ENCODE measurements around the gene ORM2.
A peak's percentile ranks its signal among the peaks of the same experiment; 100 is the strongest.
"Not testable (repeated sequence)": the region's sequence is repeated elsewhere in the genome, so short reads cannot be mapped to it uniquely, and the experiment has no call there.

Gene ORM2

DNA sequence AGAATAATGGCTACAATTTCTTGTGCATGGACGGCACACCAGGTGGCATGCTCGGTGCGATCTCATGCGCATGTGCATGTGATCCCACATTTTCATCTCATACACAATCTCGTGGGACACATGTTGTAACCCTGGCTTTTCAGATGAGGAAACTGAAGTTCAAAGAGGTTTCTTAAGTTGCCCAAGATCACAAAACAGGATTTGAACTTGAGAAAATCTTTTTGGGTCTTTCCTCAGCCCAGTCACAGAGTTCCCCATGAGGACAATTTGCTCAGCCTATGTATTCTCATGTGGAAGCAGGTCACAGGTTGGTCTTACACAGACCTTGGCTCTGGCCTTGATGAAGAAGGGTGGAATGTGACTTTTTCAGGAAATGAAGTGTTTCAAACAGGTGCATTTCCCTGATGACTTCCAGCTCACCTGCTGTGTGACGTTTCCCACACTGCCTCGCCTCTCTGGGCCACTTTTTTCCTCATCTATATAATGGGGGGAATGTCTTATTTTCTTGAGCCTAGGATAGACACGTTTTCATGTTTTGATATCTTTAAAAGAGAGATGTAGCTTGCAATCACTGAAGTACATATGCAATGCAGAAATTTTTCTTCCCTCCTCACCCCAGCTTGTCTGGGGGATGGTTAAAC lies 13.8 kb upstream of the ORM2 start:
- no peak overlapping the region for H3K4me3 ChIP-seq (ENCODE audit: low read length)
- TF ChIP-seq, protein P1, sequence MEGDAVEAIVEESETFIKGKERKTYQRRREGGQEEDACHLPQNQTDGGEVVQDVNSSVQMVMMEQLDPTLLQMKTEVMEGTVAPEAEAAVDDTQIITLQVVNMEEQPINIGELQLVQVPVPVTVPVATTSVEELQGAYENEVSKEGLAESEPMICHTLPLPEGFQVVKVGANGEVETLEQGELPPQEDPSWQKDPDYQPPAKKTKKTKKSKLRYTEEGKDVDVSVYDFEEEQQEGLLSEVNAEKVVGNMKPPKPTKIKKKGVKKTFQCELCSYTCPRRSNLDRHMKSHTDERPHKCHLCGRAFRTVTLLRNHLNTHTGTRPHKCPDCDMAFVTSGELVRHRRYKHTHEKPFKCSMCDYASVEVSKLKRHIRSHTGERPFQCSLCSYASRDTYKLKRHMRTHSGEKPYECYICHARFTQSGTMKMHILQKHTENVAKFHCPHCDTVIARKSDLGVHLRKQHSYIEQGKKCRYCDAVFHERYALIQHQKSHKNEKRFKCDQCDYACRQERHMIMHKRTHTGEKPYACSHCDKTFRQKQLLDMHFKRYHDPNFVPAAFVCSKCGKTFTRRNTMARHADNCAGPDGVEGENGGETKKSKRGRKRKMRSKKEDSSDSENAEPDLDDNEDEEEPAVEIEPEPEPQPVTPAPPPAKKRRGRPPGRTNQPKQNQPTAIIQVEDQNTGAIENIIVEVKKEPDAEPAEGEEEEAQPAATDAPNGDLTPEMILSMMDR (IDR thresholded peaks at IDR 0.05; ENCODE audit: insufficient read depth, low read depth, low read length, missing control alignments): no peak
- no peak for DNase-seq (ENCODE audit: low read depth)

DNA sequence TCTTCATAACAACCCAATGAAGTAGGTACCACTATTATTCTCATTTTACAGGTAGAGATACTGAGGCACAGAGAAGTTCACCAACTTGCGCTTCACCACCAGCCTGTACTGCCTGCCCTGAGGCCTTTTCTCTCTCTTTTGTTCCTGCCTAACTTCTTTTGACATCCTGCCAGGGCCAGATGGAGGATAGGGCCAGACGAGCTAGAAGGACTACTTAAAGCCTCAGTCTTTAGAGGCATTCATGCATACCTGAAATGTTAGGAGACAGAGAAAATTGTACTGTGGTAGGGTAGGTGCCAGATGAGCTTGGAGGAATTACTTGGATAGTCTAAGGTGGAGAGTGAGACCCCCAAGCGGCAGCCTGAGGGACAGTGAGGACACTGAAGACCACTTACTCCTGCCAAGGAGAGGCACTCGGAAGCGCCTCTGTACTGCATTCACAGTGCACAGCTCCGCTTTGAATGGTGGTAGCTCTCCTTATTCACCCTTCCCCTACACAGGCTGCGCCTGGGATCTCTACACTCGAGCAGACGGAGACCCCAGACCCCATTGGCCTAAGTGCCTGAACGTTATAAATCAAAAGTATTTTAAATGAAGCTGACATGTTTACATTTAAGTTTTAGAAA lies 13.0 kb upstream of the ORM2 start:
- no peak for DNase-seq (ENCODE audit: low read depth)
- H3K4me3 ChIP-seq (ENCODE audit: low read length): no peak overlapping the region
- TF ChIP-seq, protein P1 (IDR thresholded peaks at IDR 0.05; ENCODE audit: insufficient read depth, low read depth, low read length, missing control alignments): no peak

DNA sequence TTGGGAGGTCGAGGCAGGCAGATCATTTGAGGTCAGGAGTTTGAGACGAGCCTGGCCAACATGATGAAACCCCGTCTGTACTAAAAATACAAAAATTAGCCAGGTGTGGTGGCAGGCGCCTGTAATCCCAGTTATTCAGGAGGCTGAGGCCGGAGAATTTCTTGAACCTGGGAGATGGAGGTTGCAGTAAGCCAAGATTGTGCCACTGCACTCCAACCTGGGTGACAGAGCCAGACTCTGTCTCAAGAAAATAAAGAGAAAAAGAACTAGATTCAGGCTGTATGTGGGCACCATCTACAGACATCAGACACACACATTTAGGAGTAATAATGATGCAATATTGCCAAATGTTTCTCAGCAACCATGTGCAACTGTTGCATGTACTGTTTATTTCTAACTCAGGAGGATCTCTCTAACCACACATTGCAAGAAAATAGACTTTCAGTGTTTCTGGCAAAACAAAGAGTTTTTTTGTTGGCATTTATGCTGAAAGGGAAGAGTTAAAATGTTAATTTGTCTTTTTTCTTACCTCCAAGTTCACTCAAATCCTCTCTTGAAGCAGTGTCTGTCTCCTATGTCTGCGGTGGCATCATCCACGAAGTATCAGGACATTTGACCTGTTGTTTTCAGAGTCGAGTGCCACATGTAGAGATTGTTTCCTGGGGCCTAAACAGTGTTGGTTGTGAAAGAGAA lies 11.9 kb upstream of the ORM2 start:
- TF ChIP-seq, protein P1 (IDR thresholded peaks at IDR 0.05; ENCODE audit: insufficient read depth, low read depth, low read length, missing control alignments): no peak
- no peak overlapping the region for H3K4me3 ChIP-seq (ENCODE audit: low read length)
- DNase-seq (ENCODE audit: low read depth): peak; percentile 34

DNA sequence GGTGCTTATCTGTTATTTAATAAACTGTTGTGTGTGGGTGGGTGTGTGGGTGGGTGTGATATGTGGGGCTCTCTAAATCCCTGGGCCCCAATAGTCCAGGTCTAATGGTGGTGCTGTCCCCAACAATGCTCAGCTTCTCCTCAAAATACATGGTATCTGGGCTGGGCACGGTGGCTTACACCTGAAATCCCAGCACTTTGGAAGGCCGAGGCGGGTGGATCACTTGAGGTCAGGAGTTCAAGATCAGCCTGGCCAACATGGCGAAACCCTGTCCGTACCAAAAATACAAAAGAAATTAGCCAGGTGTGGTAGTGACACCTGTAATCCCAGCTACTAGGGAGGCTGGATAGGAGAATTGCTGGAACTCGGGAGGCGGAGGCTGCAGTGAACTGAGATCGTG lies 11.3 kb upstream of the ORM2 start:
- H3K4me3 ChIP-seq (ENCODE audit: low read length): no peak overlapping the region
- DNase-seq (ENCODE audit: low read depth): no peak
- TF ChIP-seq, protein P1 (IDR thresholded peaks at IDR 0.05; ENCODE audit: insufficient read depth, low read depth, low read length, missing control alignments): no peak

DNA sequence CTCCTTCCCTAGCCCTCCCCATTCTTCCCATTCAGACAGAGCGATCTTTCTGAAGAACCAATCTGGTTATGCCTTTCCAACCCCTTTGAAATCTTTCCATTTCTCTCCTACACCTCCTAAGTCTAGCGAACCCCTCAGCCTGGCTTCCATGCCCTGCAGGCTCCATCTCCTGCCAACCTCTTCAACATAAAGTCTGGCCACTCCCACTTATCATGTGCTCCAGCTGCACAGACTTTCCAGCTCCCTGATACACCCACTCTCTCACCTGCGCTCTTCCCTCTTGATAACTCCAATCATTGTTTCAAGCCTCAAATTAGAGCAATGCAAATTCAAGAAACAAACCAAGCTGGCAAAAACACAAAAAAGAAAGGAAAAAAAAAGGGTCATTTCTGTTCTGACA lies 10.5 kb upstream of the ORM2 start:
- TF ChIP-seq, protein P1 (IDR thresholded peaks at IDR 0.05; ENCODE audit: insufficient read depth, low read depth, low read length, missing control alignments): no peak
- H3K4me3 ChIP-seq (ENCODE audit: low read length): no peak overlapping the region
- no peak for DNase-seq (ENCODE audit: low read depth)

DNA sequence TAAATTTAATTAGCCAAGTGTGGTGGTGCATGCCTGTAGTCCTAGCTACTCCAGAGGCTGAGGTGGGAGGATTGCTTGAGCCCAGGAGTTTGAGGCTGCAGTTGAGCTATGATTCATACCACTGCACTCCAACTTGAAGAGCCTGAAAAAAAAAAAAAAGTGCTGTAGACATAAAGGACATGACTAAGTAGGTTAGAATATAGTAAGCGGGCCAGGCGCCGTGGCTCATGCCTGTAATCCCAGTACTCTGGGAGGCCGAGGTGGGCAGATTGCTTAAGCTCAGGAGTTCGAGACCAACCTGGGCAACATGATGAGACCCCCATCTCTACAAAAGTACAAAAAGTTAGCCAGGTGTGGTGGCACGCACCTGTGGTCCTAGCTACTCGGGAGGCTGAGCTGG lies 9.0 kb upstream of the ORM2 start:
- H3K4me3 ChIP-seq (ENCODE audit: low read length): not testable (repeated sequence)
- DNase-seq (ENCODE audit: low read depth): peak; percentile 83

DNA sequence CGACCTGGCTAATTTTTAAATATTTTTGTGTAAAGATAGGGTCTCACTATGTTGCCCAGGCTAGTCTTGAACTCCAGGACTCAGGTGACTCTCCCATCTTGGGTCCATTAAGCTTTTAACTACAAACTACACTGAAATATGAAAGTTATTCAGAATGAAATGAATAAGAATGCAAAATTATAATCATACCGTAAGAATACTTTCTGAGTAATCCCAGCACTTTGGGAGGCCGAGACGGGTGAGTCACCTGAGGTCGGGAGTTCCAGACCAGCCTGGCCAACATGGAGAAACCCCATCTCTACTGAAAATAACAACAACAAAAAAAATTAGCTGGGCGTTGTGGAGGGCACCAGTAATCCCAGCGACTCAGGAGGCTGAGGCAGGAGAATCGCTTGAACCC lies 7.9 kb upstream of the ORM2 start:
- H3K4me3 ChIP-seq (ENCODE audit: low read length): no peak overlapping the region
- no peak for DNase-seq (ENCODE audit: low read depth)
- TF ChIP-seq, protein P1 (IDR thresholded peaks at IDR 0.05; ENCODE audit: insufficient read depth, low read depth, low read length, missing control alignments): no peak

DNA sequence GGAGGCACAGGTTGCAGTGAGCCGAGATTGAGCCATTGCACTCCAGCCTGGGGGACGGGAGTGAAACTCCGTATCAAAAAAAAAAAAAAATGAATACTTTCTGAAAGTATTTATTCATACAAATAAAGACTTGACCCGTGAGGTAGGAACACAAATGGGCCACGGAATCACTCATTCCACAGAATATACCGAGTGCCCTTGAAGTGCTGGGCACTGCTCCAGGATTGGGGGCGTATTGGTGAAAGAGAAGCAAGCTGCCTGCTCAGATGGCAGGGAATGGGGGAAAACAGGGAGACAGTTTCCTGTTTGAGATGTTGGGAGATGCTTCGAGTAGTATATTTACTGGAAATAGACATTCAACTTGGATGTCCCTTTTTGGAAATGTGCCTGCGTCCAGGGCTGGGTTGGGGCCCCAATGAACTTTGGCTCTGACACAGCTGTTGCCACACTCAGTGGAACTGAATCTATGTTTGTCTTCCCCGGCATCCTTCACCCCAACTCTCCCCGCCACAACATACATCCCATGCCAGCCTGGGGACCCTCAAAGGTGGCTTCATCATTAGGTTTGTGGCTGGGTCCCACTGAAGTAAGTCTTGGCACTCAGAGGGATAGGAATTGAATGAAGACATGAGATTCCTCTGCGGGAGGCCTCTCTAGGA lies 7.4 kb upstream of the ORM2 start:
- H3K4me3 ChIP-seq (ENCODE audit: low read length); DNase-seq (ENCODE audit: low read depth): not testable (repeated sequence)

DNA sequence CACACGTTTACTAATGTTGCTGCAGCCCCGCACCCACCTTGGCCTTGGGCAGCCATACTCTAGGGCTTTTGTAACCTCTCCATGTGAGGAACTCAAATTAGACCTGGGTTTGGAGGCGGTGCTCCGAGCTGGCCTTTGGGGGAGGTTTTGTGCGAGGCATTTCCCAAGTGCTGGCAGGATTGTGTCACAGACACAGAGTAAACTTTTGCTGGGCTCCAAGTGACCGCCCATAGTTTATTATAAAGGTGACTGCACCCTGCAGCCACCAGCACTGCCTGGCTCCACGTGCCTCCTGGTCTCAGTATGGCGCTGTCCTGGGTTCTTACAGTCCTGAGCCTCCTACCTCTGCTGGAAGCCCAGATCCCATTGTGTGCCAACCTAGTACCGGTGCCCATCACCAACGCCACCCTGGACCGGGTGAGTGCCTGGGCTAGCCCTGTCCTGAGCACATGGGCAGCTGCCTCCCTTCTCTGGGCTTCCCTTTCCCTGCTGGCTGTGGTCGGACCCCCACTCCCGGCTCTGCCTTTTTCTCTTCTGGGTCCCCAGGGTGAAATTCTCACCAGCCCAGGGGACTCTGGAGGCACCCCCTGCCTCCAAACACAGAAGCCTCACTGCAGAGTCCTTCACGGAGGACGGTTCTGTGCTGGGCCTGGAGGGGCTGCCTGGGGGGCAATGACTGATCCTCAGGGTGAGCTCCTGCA lies 6.7 kb upstream of the ORM2 start, which contains the start of gene ORM1:
Gene ORM1, plus strand, starts transcription at position 268 of the 701 bp plus-strand sequence. Its CDS starts 36 bp downstream, at position 304.
- H3K4me3 ChIP-seq (ENCODE audit: low read length); DNase-seq (ENCODE audit: low read depth): not testable (repeated sequence)

DNA sequence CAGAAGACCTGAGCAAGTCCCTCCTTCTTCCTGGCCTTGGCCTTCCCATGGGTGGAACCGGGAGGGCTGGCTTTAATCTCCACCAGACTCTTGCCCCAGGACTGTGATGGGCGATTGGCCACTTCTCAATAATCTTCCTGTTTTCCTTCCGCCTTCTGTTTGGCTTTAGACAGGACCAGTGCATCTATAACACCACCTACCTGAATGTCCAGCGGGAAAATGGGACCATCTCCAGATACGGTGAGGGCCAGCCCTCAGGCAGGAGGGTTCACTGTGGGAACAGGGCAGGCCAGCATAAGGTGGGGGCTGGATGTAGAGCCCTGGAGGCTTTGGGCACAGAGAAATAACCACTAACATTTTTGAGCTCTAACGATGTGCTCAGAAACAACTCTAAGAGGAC lies 5.8 kb upstream of the ORM2 start:
- not testable (repeated sequence) for DNase-seq (ENCODE audit: low read depth); H3K4me3 ChIP-seq (ENCODE audit: low read length)

Measured in epithelial cell of esophagus (primary cell).